Sigmoid colon (tissue), 7 donors: Measurements from ENCODE around the gene MYH14. TPM values are rescaled to one million over a fixed set of nuclear protein-coding genes. Genes with fewer than 3 reads are reported as not detected.

ENCODE experiments used
- DNase-seq: peaks from one replicate; pipeline ENCODE4 v3.0.0-alpha.2; 2019
- H3K27ac ChIP-seq, 4 donors: fragments of 200-600 bp; sonication (generic); one replicate each; pipeline ENCODE4 v1.5.1; 2016 to 2019; ENCODE audit warnings: mild to moderate bottlenecking in 1 of 4
- H3K27me3 ChIP-seq, 3 donors: fragments of 200-600 bp; sonication (generic); one replicate each; pipeline ENCODE4 v1.5.1; 2019; ENCODE audit warnings: mild to moderate bottlenecking in 1 of 3
- H3K36me3 ChIP-seq, 4 donors: fragments of 200-600 bp; sonication (generic); one replicate each; pipeline ENCODE4 v1.5.1; 2016 to 2019
- H3K4me1 ChIP-seq, 4 donors: fragments of 200-600 bp; sonication (generic); one replicate each; pipeline ENCODE4 v1.5.1; 2017 to 2019
- H3K4me3 ChIP-seq, 4 donors: fragments of 200-600 bp; sonication (generic); one replicate each; pipeline ENCODE4 v1.5.1; 2017 to 2019; ENCODE audit warnings: mild to moderate bottlenecking in 2 of 4, moderate library complexity in 1 of 4
- H3K9me3 ChIP-seq, 4 donors: fragments of 200-600 bp in 3 of 4; sonication (generic) in 3 of 4; one replicate each; pipeline versions ENCODE4 v1.5.1 to v1.6.1; 2013 to 2019
- EP300 ChIP-seq, 4 donors: sonication (generic); formaldehyde crosslinking; IDR thresholded peaks; one replicate each; pipeline ENCODE4 v1.6.1; 2017; ENCODE audit warnings: antibody characterized with exemption in 4 of 4
- POLR2A ChIP-seq, 2 donors: fragments of 450-650 bp; IDR thresholded peaks; one replicate each; pipeline ENCODE4 v1.6.1; 2016; ENCODE audit warnings: antibody characterized with exemption in 2 of 2, mild to moderate bottlenecking in 2 of 2, moderate library complexity in 2 of 2
- POLR2AphosphoS5 ChIP-seq, 4 donors: sonication (generic); formaldehyde crosslinking; IDR thresholded peaks; one replicate each; pipeline ENCODE4 v1.6.1; 2017; ENCODE audit warnings: antibody characterized with exemption in 4 of 4
- WGBS, 2 donors: extraction: QIAGEN DNeasy Blood & Tissue Kit; methylation state at CpG; one replicate each; pipeline ENCODE4 v1.1.7; 2013; 5-methylcytosine and 5-hydroxymethylcytosine counted together
- intact Hi-C: fragments of 100-400 bp; cut with DNase I; formaldehyde crosslinking; loops from one replicate; pipeline ENCODE4 v1.15.1; 2023
- polyA plus RNA-seq, 3 donors: library from polyadenylated mRNA; stranded (reverse); fragments of 200-250 nt; gene quantifications; one replicate each; pipeline ENCODE4 v1.2.3, GENCODE V29; 2013
- total RNA-seq, 4 donors: library from RNA; depleted of rRNA; stranded (reverse); fragments of >200 nt; gene quantifications; one replicate each; pipeline ENCODE4 v1.1.0, GENCODE V29; 2016
- TF ChIP-seq, protein P1 (sequence below), 4 experiments: fragments of 450-650 bp in 3 of 4; fragments of 200-600 bp in 1 of 4; IDR thresholded peaks; one replicate each; pipeline ENCODE4 v1.5.1; 2016 to 2019; ENCODE audit warnings: antibody characterized with exemption in 4 of 4, mild to moderate bottlenecking in 3 of 4, moderate library complexity in 2 of 4
- donor health status: healthy with polysubstance abuse.
- donor health status: Bipolar disorder and iron deficiency.
- donor health status: healthy.

MYH14 gene
- total and polyA plus RNA-seq, 7 donors: 0.16 to 479 (median 3.9) TPM

- TF ChIP-seq EP300 (IDR thresholded peaks at IDR 0.05): no peak
- H3K4me1 ChIP-seq: peaks cover 0 to 34% (median 26%) of the 10 kb centered on the region in 4 donors
- H3K9me3 ChIP-seq: no peaks in the 10 kb centered on the region
- H3K27me3 ChIP-seq: peaks cover 33 to 55% (median 53%) of the 10 kb centered on the region in 3 donors
- no peaks in the 10 kb centered on the region for H3K36me3 ChIP-seq
- WGBS, 2 donors: 6 to 12% methylated on average over 26 of the region's 26 CpGs
- intact Hi-C loops: no loop called here
- H3K27ac ChIP-seq: no peak overlapping the region
- no peak overlapping the region for H3K4me3 ChIP-seq
- DNase-seq: no peak
These were observed 122.8 kb downstream of the MYH14 start for GRCh38 chr19:50326101-50326664.

DNA sequence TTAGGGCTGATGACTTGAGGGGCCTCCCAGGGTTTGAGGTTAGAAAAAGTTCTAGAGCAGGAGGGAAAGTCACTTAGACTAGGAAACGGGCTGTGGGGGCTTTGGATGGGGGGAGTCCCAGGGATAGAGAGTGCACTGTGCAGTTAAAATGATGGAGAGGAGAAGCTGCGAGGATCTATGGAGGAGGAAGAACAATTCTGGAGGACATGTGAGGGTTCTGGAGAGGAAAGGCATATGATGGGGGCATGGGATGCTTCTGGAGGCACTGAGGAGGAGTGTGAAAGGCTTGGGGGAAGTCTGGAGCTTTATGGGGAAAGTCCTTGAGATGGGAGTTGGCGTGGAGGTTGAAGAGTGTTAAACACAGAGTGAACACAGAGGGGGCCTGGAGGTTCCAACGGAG, 123.6 kb downstream of the MYH14 start:
- no peak for DNase-seq
- 29 to 45% methylated on average over 4 of the region's 4 CpGs for WGBS, 2 donors
- peaks cover 37 to 62% (median 61%) of the 10 kb centered on the region in 3 donors for H3K27me3 ChIP-seq
- no peaks in the 10 kb centered on the region for H3K9me3 ChIP-seq
- intact Hi-C loops: no loop called here
- H3K4me1 ChIP-seq: peaks cover 0 to 34% (median 26%) of the 10 kb centered on the region in 4 donors
- H3K27ac ChIP-seq: no peak overlapping the region
- no peak for TF ChIP-seq EP300 (IDR thresholded peaks at IDR 0.05)
- TF ChIP-seq POLR2A (IDR thresholded peaks at IDR 0.05): no peak
- TF ChIP-seq, protein P1, sequence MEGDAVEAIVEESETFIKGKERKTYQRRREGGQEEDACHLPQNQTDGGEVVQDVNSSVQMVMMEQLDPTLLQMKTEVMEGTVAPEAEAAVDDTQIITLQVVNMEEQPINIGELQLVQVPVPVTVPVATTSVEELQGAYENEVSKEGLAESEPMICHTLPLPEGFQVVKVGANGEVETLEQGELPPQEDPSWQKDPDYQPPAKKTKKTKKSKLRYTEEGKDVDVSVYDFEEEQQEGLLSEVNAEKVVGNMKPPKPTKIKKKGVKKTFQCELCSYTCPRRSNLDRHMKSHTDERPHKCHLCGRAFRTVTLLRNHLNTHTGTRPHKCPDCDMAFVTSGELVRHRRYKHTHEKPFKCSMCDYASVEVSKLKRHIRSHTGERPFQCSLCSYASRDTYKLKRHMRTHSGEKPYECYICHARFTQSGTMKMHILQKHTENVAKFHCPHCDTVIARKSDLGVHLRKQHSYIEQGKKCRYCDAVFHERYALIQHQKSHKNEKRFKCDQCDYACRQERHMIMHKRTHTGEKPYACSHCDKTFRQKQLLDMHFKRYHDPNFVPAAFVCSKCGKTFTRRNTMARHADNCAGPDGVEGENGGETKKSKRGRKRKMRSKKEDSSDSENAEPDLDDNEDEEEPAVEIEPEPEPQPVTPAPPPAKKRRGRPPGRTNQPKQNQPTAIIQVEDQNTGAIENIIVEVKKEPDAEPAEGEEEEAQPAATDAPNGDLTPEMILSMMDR (IDR thresholded peaks at IDR 0.05): no peak
- no peaks in the 10 kb centered on the region for H3K36me3 ChIP-seq
- no peak overlapping the region for H3K4me3 ChIP-seq

DNA sequence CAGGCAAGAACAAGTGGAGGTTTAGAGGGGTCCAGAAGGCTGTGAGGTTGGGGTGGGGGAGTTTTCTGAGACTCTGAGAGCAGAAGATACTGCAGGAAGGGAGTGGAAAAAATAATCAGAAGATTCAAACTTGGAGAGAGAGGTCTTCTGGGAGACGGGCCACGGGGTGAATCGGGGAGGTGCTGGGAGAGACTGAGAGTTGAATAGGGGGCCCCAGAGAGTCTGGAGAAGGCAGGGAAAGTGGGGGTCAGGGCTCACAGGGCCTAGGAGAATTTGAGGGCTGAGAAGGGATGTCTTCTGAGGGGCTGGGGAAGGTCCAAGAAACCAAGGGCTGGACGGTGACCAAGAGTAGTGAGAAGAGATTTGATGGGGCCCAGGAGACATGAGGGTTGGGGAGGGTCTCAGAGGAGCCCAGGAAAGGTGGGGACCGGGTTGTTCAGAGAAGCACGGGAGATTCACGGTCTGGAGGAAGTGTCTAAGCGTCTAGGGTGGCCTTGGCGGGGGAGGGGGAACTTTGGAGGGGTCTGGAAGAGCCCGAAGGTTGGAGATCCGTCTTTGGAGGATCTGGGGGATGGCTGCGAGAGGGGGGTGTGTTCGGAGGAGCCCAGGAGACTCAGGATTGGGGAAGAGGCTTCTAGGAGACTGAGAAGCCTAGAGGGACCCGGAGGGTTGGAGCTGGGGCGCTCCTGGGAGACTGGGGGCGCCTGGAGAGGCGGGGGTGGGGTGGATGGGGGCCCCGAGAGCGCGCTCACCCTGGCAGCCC, 124.2 kb downstream of the MYH14 start:
- no peak for TF ChIP-seq POLR2AphosphoS5 (IDR thresholded peaks at IDR 0.05)
- no peak for TF ChIP-seq EP300 (IDR thresholded peaks at IDR 0.05)
- TF ChIP-seq POLR2A (IDR thresholded peaks at IDR 0.05): no peak
- TF ChIP-seq, protein P1 (IDR thresholded peaks at IDR 0.05): no peak
- no peak overlapping the region for H3K4me3 ChIP-seq
- no peak overlapping the region for H3K27ac ChIP-seq
- peaks cover 43 to 68% (median 67%) of the 10 kb centered on the region in 3 donors for H3K27me3 ChIP-seq
- DNase-seq: no peak
- H3K4me1 ChIP-seq: peaks cover 0 to 34% (median 26%) of the 10 kb centered on the region in 4 donors
- 17 to 19% methylated on average over 20 of the region's 20 CpGs for WGBS, 2 donors
- H3K9me3 ChIP-seq: no peaks in the 10 kb centered on the region
- no peaks in the 10 kb centered on the region for H3K36me3 ChIP-seq
- intact Hi-C loops: no loop called here

GRCh38 chr19:50328224-50328872, 124.9 kb downstream of the MYH14 start:
- Histone ChIP-seq H3K9me3 (no peaks in the 10 kb centered on the region), H3K36me3 (no peaks in the 10 kb centered on the region), H3K4me1 (peaks cover 0 to 40% (median 31%) of the 10 kb centered on the region in 4 donors), H3K27me3 (peaks cover 50 to 75% (median 74%) of the 10 kb centered on the region in 3 donors), H3K4me3 (peak overlapping the region in 2 of 4 donors; percentile 40 to 41), H3K27ac (no peak overlapping the region)
- 1 to 3% methylated on average over 104 of the region's 104 CpGs for WGBS, 2 donors
- DNase-seq: no peak
- TF ChIP-seq EP300 (IDR thresholded peaks at IDR 0.05) (no peak), POLR2A (IDR thresholded peaks at IDR 0.05) (no peak), POLR2AphosphoS5 (IDR thresholded peaks at IDR 0.05) (no peak)
- TF ChIP-seq, protein P1 (IDR thresholded peaks at IDR 0.05): no peak
- intact Hi-C loops: no loop called here

- TF ChIP-seq POLR2A (IDR thresholded peaks at IDR 0.05): no peak
- no peak overlapping the region for H3K27ac ChIP-seq
- no peaks in the 10 kb centered on the region for H3K9me3 ChIP-seq
- no peaks in the 10 kb centered on the region for H3K36me3 ChIP-seq
- peak overlapping the region in 2 of 4 donors; percentile 40 to 41 for H3K4me3 ChIP-seq
- peaks cover 50 to 80% (median 79%) of the 10 kb centered on the region in 3 donors for H3K27me3 ChIP-seq
- no peak for DNase-seq
- H3K4me1 ChIP-seq: peaks cover 0 to 43% (median 36%) of the 10 kb centered on the region in 4 donors
- intact Hi-C loops: no loop called here
- 1% methylated on average over 40 of the region's 40 CpGs for WGBS, 2 donors
These were observed 125.4 kb downstream of the MYH14 start for GRCh38 chr19:50328873-50329145.
